HS-5 (cell line): ENCODE measurements around the gene MGA.

Experiments
- DNase-seq: peaks from one replicate; pipeline ENCODE4 v3.0.0-alpha.2; 2012; ENCODE audit warnings: low read depth

MGA gene

DNA sequence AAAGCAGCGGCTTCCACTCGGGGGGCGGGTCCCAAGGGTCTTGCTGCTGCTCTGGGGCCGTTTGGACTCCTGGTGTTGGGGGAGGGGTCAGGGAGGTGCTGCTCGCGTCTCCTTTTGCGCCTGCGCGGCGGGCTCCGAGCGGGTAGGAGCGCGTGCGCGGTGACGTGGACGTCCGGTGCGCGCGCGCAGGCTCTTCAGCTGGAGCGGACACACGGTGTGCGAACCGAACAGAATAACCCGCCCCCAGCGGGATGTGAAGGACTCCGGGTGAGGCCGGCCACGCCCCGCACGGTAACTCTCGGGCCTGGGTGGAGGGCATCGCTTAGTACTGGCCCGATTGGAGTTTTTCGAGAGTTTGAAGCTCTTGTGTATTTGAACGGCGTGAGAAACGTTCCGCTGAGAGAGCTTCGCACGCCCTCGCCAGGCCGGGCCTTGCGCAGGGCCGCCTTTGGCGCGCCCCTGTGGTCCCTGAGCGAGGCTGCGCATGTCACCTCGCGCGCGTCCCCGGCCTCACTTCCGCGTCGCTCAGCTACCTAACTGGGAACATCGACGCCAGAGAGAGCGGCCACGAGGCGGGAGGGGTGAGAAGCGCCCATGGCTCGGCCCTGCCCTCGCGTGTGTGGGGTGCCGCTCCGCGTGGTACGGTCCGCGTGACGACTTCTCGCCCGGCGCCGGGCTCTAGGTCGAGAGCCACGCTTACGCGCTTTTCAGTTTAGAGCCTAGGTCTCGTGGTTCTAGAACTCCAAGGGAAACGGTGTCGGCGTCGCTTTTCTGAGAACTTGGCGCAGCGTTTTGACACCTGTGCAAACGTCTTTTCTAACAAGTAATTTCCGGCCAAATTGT, at the start of gene MGA:
MGA (plus strand) TSS at position 171 of the 843 bp plus-strand sequence.
- DNase-seq: peak; percentile 83

DNA sequence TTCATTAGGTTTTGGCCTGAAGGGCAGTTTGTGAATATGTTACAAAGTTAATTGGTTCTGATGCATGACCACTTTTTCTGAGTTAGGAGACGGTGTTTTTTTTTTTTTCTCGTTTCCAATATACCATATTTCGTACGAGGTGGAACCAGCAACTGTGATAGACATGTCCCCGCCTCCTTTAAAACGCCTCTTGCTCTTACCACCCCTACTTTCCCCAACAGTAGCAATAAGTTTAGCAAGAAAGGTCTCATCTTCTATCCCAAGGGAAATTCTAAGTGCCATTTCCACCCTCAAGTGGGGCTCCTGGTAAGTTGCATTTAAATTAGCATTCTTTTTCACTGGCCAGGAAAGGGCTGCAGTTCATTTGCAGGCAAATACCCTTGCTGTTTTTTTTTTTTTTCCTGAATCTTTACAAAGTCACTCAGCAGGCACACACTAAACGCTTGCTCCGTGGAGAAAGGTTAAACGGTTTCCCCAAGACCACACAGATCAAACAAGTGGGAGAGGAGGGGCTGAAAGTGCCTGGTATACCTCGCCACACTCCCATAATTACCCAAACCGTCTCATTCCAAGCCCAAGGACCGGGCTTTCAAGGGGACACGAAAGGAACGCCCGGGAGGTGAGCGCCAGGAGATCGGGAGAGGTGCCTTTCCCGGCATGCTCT, 39.5 kb upstream of the MGA start:
- no peak for DNase-seq

- DNase-seq: peak; percentile 80
Measured at GRCh38 chr15:41621200-41622193, 38.7 kb upstream of the MGA start.

DNA sequence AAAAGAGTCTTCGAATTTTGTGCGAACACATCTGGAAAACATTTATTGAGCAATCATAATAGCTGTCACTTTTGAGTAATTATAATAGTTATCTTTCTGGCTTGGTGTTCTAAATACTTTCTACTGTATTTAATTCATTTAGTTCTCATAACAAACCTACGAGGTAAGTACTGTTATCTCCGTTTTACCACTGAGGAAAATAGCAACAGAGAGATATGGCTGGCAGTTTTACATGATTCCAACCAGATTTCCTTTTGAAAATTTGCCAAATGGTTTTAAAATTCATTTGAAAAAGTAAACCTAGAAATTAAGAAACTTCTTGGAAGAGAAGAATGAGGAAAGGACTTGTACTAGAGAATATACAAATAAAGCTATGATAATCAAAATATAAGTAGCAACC, 37.3 kb upstream of the MGA start:
- DNase-seq: no peak

GRCh38 chr15:41627203-41627602, 33.0 kb upstream of the MGA start:
- DNase-seq: no peak

DNA sequence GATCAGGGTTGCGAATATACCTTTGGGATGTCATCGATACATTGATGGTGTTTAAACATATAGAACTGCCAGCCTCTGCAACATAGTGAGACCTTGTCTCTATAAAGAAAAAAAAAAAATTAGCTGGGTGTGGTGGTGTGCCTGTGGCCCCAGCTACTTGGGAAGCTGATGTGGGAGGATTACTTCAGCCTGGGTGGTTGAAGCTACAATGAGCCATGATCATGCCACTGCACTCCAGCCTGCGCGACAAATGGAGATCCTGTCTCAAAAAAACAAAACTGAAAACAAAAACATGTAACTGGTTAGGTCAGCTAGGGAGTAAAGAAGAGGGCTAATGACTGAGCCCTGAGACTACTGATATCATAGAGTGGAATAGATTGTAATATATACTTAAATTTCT, 30.7 kb upstream of the MGA start:
- DNase-seq: no peak

DNA sequence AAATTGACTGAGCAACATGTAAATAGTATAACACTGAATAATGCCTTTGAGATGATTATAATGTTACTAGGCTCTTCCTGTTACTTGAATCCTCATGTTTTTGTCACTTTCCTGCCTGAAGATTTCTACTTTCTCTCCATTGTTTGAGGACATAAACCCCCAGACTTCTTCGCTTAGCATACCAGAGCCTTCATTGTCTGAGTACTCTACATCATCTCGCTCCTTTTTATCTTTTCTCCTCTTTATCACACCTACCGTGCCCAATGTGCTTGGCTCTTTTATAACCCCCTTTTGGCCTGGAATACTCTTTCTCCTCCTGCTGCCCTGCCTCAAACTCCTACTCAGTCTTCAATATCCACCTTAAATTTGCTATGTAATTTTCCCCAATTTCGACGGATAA, 30.3 kb upstream of the MGA start:
- DNase-seq: no peak

- no peak for DNase-seq
Measured at GRCh38 chr15:41630616-41631217, 29.5 kb upstream of the MGA start.

DNA sequence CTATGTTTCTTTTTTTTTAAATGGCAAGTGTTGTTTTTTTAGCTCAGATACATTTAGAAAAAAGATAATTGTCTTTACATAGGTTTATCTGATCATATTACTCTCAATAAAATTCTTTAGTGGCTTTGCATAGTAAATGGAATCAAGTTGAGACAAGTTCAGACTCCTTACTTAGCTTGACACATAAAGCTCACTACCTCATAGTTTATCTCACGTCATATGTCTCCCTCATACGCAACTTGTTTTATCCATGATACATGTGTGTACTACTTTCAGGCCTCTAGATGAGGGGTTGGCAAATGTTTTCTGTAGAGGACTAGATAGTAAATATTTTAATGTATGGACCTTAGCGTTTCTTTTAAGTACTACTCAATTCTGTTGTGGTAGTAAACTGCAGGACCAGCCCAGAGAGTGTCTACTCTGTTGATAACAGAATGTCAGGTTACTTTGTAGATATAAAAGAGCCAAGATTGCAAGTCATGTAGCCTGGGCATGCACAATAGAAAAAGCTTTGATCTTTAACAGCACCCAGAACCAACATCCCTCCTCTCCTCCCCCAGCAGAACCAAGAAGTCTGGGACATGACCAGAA, 28.2 kb upstream of the MGA start:
- DNase-seq: no peak

- no peak for DNase-seq
Measured at GRCh38 chr15:41633609-41634008, 26.6 kb upstream of the MGA start.

DNA sequence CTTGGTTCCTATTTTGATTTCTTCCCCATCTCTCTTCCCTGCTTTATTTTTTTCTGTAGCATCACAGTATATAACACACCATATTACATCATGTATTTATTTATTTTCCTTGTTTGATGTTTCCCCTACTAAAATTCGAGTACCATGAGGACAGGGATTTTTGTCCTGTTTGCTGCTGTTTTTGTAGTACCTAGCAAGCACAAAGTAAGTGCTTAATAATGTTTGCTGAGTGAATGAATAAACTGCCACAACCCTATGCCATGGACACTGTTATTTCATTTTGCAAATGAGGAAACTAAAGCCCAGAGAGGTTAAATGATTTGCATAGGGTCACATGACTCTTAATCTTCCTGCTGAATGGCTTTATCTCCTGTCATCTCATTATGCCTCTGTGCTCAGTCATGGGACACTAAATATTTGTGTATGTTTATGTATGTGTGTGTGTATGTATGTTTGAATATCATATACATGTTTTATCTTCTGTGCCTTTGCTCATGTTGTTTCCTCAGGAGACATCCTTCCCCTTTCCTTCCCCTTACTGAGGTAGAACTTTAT, 26.1 kb upstream of the MGA start:
- DNase-seq: no peak

DNA sequence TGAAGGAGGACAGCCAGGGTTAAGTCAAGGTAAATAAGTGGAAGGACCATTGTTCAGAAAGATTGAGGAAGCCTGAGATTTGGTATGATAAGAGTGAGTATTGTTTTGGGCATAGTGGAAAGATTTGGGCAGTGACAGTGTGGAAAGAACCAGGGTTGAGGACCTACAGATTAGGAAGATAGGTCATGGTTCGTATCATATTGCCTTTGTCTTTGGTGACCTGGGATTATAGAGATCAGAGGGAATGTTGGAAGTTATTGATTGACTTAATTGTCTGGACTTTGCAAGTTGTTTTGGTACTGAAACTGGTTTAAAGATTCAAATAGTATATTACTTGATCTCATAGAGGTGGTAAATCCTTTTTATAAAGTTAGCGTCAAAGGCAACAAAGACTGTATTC, 23.1 kb upstream of the MGA start:
- DNase-seq: no peak

DNA sequence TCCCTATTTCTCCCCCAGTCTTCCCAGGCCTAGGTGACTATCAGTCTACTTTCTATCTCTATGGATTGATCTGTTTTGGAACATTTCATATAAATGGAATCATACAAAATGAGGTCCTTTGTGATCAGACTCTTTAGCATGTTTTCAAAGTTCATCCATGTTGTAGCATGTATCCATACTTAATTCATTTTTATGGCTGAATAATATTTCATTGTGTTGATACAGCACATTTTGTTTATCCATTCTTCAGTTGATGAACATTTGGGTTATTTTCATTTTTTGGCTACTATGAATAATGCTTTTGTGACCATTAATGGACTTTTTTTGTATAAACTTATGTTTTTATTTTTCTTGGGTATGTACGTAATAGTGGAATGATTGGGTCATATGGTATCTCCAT, 19.2 kb upstream of the MGA start:
- no peak for DNase-seq

DNA sequence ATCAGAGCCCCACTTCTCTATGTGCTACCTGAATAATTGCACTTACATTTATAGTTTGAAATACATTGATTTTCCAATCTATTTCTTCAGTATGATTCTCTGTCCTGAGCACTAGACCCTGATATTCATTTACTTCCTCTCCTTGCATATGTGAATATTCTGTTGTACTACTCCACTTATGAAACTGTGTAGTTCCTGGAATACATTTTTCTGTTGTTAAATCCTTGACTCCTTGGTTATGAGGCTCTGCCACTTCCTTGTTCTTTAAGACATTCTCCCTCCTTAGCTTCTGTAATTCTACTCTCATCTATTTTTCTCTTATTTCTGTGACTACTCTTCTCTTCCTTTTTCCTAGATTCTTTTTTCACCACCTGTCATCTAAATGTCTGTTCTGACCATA, 12.9 kb upstream of the MGA start:
- no peak for DNase-seq

GRCh38 chr15:41648097-41648496, 12.1 kb upstream of the MGA start:
- DNase-seq: no peak

GRCh38 chr15:41648770-41649169, 11.4 kb upstream of the MGA start:
- DNase-seq: no peak

- DNase-seq: no peak
Measured at GRCh38 chr15:41650806-41651205, 9.4 kb upstream of the MGA start.

GRCh38 chr15:41651373-41651772, 8.8 kb upstream of the MGA start:
- no peak for DNase-seq

GRCh38 chr15:41653760-41654159, 6.4 kb upstream of the MGA start:
- DNase-seq: no peak

DNA sequence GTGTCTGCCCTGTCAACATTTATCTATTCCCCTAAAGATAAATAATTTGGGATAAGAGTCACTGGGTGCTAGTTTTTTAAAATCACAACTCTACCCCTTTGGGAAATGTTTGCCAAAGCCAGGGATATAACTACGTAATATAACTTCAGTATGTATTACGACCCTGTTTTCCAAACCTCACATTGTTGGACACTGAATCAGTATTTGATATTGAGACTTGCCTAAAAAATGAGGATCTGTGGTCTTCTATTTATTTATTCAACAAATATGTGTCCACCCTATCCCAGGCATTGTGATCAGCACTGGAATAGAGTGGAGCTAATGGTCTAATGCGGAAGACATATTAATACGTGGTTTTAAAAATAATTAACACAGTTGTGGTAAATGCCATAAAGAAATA, 4.5 kb upstream of the MGA start:
- DNase-seq: no peak

- no peak for DNase-seq
Measured at GRCh38 chr15:41656188-41656587, 4.0 kb upstream of the MGA start.
